OCI-LY7 (cell line): ENCODE results near the gene ORMDL2. TPM values are rescaled to one million over a fixed set of nuclear protein-coding genes. Genes with fewer than 3 reads are reported as not detected.
A peak's percentile ranks its signal among the peaks of the same experiment; 100 is the strongest.

ENCODE experiments used
- BruUV-seq: library from RNA; stranded (reverse); fragments of 400-500 nt; replicated peaks from 2 replicates; lab custom pipeline; 2021; lab: Mats Ljungman, UMichigan
- CTCF ChIA-PET: fragments of 300-600 bp; sonication (Branson Sonifier 250); formaldehyde crosslinking; loops from one replicate; lab custom pipeline; 2022; ENCODE audit warnings: antibody characterized with exemption; ENCODE audit not compliant: unreplicated experiment; lab: Charles Lee
- POLR2A ChIA-PET: fragments of 300-600 bp; sonication (Branson Sonifier 250); formaldehyde crosslinking; loops from one replicate; lab custom pipeline; 2022; ENCODE audit warnings: antibody characterized with exemption; lab: Charles Lee
- DNase-seq: peaks from one replicate; pipeline ENCODE4 v3.0.0-alpha.2; 2015; ENCODE audit warnings: low spot score
- H2AFZ ChIP-seq: fragments of 200-600 bp; sonication (generic), shearing (Covaris generic); 2 replicates; pipeline ENCODE4 v1.6.1; 2014; ENCODE audit warnings: mild to moderate bottlenecking, antibody characterized with exemption, low read length, moderate library complexity
- H3K27ac ChIP-seq: fragments of 200-600 bp; sonication (generic); 2 replicates; pipeline ENCODE4 v1.5.1; 2014; ENCODE audit warnings: mixed run types, low read depth, mild to moderate bottlenecking, moderate library complexity, low read length, inconsistent platforms; ENCODE audit not compliant: poor library complexity, severe bottlenecking
- H3K36me3 ChIP-seq: fragments of 200-600 bp; sonication (generic); 2 replicates; pipeline ENCODE4 v1.6.1; 2014; ENCODE audit warnings: mild to moderate bottlenecking, antibody characterized with exemption, low read length, moderate library complexity, mixed read lengths; ENCODE audit not compliant: insufficient read depth
- H3K4me1 ChIP-seq: fragments of 200-600 bp; sonication (generic); 2 replicates; pipeline ENCODE4 v1.5.1; 2014; ENCODE audit warnings: mild to moderate bottlenecking, low read length; ENCODE audit not compliant: insufficient read depth, poor library complexity, severe bottlenecking
- H3K4me2 ChIP-seq: fragments of 200-600 bp; sonication (generic); 2 replicates; pipeline ENCODE4 v1.6.1; 2014; ENCODE audit warnings: mild to moderate bottlenecking, low read length
- H3K4me3 ChIP-seq: fragments of 200-600 bp; sonication (generic); 2 replicates; pipeline ENCODE4 v1.5.1; 2014; ENCODE audit warnings: mild to moderate bottlenecking, low read depth, low read length; ENCODE audit not compliant: poor library complexity, severe bottlenecking
- H3K79me2 ChIP-seq: fragments of 200-600 bp; sonication (generic); 2 replicates; pipeline ENCODE4 v1.6.1; 2016; ENCODE audit warnings: low read depth, mild to moderate bottlenecking, low read length, moderate library complexity, mixed read lengths; ENCODE audit not compliant: insufficient read depth
- H3K9me2 ChIP-seq: fragments of 200-600 bp; sonication (generic); 2 replicates; pipeline ENCODE4 v1.6.1; 2016; ENCODE audit warnings: mild to moderate bottlenecking, low read length, mixed read lengths; ENCODE audit not compliant: insufficient read depth
- H3K9me3 ChIP-seq: fragments of 200-600 bp; sonication (generic); 2 replicates; pipeline ENCODE4 v1.6.1; 2014; ENCODE audit warnings: mild to moderate bottlenecking, mixed run types, low read length, mixed read lengths
- H4K20me1 ChIP-seq: fragments of 200-600 bp; sonication (generic); 2 replicates; pipeline ENCODE4 v1.6.1; 2014; ENCODE audit warnings: mild to moderate bottlenecking, antibody characterized with exemption, low read length, moderate library complexity, mixed read lengths; ENCODE audit not compliant: insufficient read depth
- CTCF ChIP-seq: fragments of 200-600 bp; sonication (generic); conservative IDR thresholded peaks from 2 replicates; pipeline ENCODE4 v1.5.1; 2014; ENCODE audit warnings: mild to moderate bottlenecking, antibody characterized with exemption, low read length, moderate library complexity, mixed read lengths
- EZH2phosphoT487 ChIP-seq: fragments of 200-600 bp; sonication (generic); IDR thresholded peaks from 2 replicates; pipeline ENCODE4 v1.6.1; 2018; ENCODE audit warnings: low read depth, borderline replicate concordance, mild to moderate bottlenecking, mixed run types, antibody characterized with exemption, low read length, moderate library complexity, mixed read lengths
- intact Hi-C: fragments of 100-400 bp; cut with micrococcal nuclease; formaldehyde crosslinking; loops from one replicate; pipeline ENCODE4 v1.10.0; 2022; ENCODE audit not compliant: unreplicated experiment
- total RNA-seq, 2 experiments: library from RNA; depleted of rRNA in 1 of 2; stranded (reverse); fragments of >200 nt in 1 of 2; shearing (Covaris generic) in 1 of 2; gene quantifications; 2 replicates each; pipeline ENCODE4 v1.2.3, GENCODE V29; 2014 to 2022

Gene ORMDL2
- total RNA-seq, 2 experiments from 2014 or later, result 20.0 to 27.1 TPM

GRCh38 chr12:55797068-55797467 is 20.8 kb upstream of the ORMDL2 start:
- CTCF ChIA-PET, result no interaction called here
- Histone ChIP-seq H3K27ac (no peak overlapping the region), H4K20me1 (peaks cover 7% of the 10 kb centered on the region; the same call in 1 of the 2 replicates), H3K9me3 (no peaks in the 10 kb centered on the region), H3K4me2 (no peak overlapping the region), H3K4me3 (no peak overlapping the region), H3K79me2 (peaks cover 15% of the 10 kb centered on the region; the same call in 1 of the 2 replicates), H3K9me2 (no peaks in the 10 kb centered on the region), H3K36me3 (peaks cover 98% of the 10 kb centered on the region), H2AFZ (no peak overlapping the region), H3K4me1 (no peaks in the 10 kb centered on the region)
- POLR2A ChIA-PET, result interaction anchor here (0.8 kb wide), 1 partner anchor 20 kb away, joined by 3 read pairs; the partner anchor contains the start of genes ORMDL2 and SARNP
- no TSS peak for BruUV-seq
- TF ChIP-seq EZH2phosphoT487, result no peak
- TF ChIP-seq CTCF, result peak; percentile 80
- DNase-seq, result peak; percentile 57
- intact Hi-C loops, result loop anchor here (1.0 kb wide), 2 partner anchors 54 to 58 kb away; partner anchors contain the start of gene GDF11

GRCh38 chr12:55797550-55797949 is 20.3 kb upstream of the ORMDL2 start:
- Histone ChIP-seq H3K27ac (no peak overlapping the region), H3K4me1 (no peaks in the 10 kb centered on the region), H3K4me3 (no peak overlapping the region), H4K20me1 (peaks cover 7% of the 10 kb centered on the region; the same call in 1 of the 2 replicates), H3K9me3 (no peaks in the 10 kb centered on the region), H3K9me2 (no peaks in the 10 kb centered on the region), H2AFZ (no peak overlapping the region), H3K4me2 (no peak overlapping the region), H3K79me2 (peaks cover 20% of the 10 kb centered on the region; the same call in 1 of the 2 replicates), H3K36me3 (peaks cover 98% of the 10 kb centered on the region)
- no TSS peak for BruUV-seq
- TF ChIP-seq EZH2phosphoT487 (no peak), CTCF (no peak)
- intact Hi-C loops, result loop anchor here (1.0 kb wide), 2 partner anchors 54 to 58 kb away; partner anchors contain the start of gene GDF11
- ChIA-PET POLR2A (interaction anchor here (0.6 kb wide), 1 partner anchor 9 kb away, joined by 3 read pairs; no protein-coding TSS in a partner anchor), CTCF (no interaction called here)
- DNase-seq, result no peak

- no TSS peak for BruUV-seq
- no peaks in the 10 kb centered on the region for H3K9me3 ChIP-seq
- H4K20me1 ChIP-seq, result peaks cover 14% of the 10 kb centered on the region
- H3K79me2 ChIP-seq, result peaks cover 99% of the 10 kb centered on the region
- H3K36me3 ChIP-seq, result peaks cover 88% of the 10 kb centered on the region
- CTCF ChIA-PET, result no interaction called here
- no peak overlapping the region for H3K4me2 ChIP-seq
- intact Hi-C loops, result no loop called here
- no peak for DNase-seq
- no peaks in the 10 kb centered on the region for H3K4me1 ChIP-seq
- no peak overlapping the region for H2AFZ ChIP-seq
- H3K27ac ChIP-seq, result no peak overlapping the region
- POLR2A ChIA-PET, result interaction anchor here (0.6 to 1.4 kb wide), 5 partner anchors 9 to 68 kb away, joined by 3 to 4 read pairs (median 4); partner anchors contain the start of genes ORMDL2 and SARNP
- TF ChIP-seq CTCF, result no peak
- TF ChIP-seq EZH2phosphoT487, result no peak
- no peaks in the 10 kb centered on the region for H3K9me2 ChIP-seq
- no peak overlapping the region for H3K4me3 ChIP-seq
Measured at GRCh38 chr12:55806982-55807381, 10.9 kb upstream of the ORMDL2 start.
